MCF 10A (cell line): Measurements from ENCODE around the gene DNAI2. TPM values are rescaled to one million over a fixed set of nuclear protein-coding genes. Genes with fewer than 3 reads are reported as not detected.

ENCODE experiments used
- BruUV-seq: library from RNA; stranded (reverse); fragments of 400-500 nt; replicated peaks from 2 replicates; lab custom pipeline; 2021; lab: Mats Ljungman, UMichigan
- CTCF ChIA-PET: fragments of 300-600 bp; sonication (Branson Sonifier 250); formaldehyde crosslinking; extraction: SDS; loops from one replicate; lab custom pipeline; 2021; ENCODE audit warnings: antibody characterized with exemption, inconsistent platforms; lab: Yijun Ruan, JAX
- POLR2A ChIA-PET: fragments of 300-600, 350-650 bp; sonication (Branson Sonifier 250); formaldehyde crosslinking; extraction: SDS; loops from one replicate; lab custom pipeline; 2020; ENCODE audit warnings: antibody characterized with exemption, inconsistent platforms; lab: Yijun Ruan, JAX
- DNase-seq: peaks from one replicate; pipeline ENCODE4 v3.0.0-alpha.2; 2018; ENCODE audit not compliant: unreplicated experiment
- H3K27ac Mint-ChIP-seq: one replicate; pipeline ENCODE4 v1.8.0; 2022; ENCODE audit warnings: mild to moderate bottlenecking, low read depth, mixed read lengths; ENCODE audit not compliant: unreplicated experiment
- H3K27me3 Mint-ChIP-seq: one replicate; pipeline ENCODE4 v1.8.0; 2022; ENCODE audit warnings: mixed read lengths; ENCODE audit not compliant: insufficient read depth, unreplicated experiment
- H3K36me3 Mint-ChIP-seq: one replicate; pipeline ENCODE4 v1.8.0; 2022; ENCODE audit warnings: mild to moderate bottlenecking, moderate library complexity, mixed read lengths; ENCODE audit not compliant: insufficient read depth, unreplicated experiment
- H3K4me1 Mint-ChIP-seq: one replicate; pipeline ENCODE4 v1.8.0; 2022; ENCODE audit warnings: mixed read lengths; ENCODE audit not compliant: insufficient read depth, unreplicated experiment
- H3K4me3 Mint-ChIP-seq: one replicate; pipeline ENCODE4 v1.8.0; 2022; ENCODE audit warnings: mild to moderate bottlenecking, moderate library complexity, mixed read lengths; ENCODE audit not compliant: unreplicated experiment
- H3K9me3 Mint-ChIP-seq: one replicate; pipeline ENCODE4 v1.8.0; 2022; ENCODE audit warnings: mixed read lengths; ENCODE audit not compliant: unreplicated experiment
- intact Hi-C: fragments of 100-400 bp; cut with micrococcal nuclease; formaldehyde crosslinking; loops from 2 replicates; pipeline ENCODE4 v1.14.1; 2022
- total RNA-seq: library from RNA; stranded (reverse); gene quantifications from 2 replicates; pipeline ENCODE4 v1.2.3, GENCODE V29; 2022
- TF ChIP-seq, protein P1 (sequence below): fragments of 200-600 bp; IDR thresholded peaks from one replicate; pipeline ENCODE4 v1.8.0; 2022; ENCODE audit warnings: antibody characterized with exemption, mild to moderate bottlenecking; ENCODE audit not compliant: unreplicated experiment

The DNAI2 gene
- total RNA-seq, 1 experiment from 2014 or later: not detected

DNA sequence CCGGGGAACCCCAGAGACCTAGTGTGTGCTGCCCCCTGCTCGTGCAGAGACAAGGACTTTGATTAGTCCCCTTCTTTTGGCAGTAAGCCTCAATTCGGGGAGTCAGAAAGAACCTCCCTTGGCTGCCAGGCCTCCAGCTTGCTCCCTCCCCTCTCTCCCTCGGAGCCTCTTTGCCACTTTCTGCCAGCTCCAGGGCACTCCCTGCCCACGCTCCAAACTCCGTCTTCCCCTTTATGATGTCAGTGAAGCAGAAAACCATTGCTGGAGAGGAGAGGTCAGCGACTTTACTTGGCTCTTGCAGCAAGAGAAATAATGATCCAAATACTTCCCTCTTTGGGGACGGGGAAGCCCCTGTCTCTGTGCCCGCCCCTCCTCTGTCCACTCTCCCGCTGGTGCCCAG, 32.6 kb upstream of the DNAI2 start:
- TF ChIP-seq, protein P1, sequence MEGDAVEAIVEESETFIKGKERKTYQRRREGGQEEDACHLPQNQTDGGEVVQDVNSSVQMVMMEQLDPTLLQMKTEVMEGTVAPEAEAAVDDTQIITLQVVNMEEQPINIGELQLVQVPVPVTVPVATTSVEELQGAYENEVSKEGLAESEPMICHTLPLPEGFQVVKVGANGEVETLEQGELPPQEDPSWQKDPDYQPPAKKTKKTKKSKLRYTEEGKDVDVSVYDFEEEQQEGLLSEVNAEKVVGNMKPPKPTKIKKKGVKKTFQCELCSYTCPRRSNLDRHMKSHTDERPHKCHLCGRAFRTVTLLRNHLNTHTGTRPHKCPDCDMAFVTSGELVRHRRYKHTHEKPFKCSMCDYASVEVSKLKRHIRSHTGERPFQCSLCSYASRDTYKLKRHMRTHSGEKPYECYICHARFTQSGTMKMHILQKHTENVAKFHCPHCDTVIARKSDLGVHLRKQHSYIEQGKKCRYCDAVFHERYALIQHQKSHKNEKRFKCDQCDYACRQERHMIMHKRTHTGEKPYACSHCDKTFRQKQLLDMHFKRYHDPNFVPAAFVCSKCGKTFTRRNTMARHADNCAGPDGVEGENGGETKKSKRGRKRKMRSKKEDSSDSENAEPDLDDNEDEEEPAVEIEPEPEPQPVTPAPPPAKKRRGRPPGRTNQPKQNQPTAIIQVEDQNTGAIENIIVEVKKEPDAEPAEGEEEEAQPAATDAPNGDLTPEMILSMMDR: no peak
- DNase-seq: no peak
- Mint-ChIP-seq H3K4me3 (no peak overlapping the region), H3K27ac (no peak overlapping the region), H3K9me3 (no peaks in the 10 kb centered on the region), H3K4me1 (no peaks in the 10 kb centered on the region), H3K36me3 (no peaks in the 10 kb centered on the region), H3K27me3 (peaks cover 18% of the 10 kb centered on the region)
- POLR2A ChIA-PET: no interaction called here
- CTCF ChIA-PET: interaction anchor here (0.7 kb wide), 1 partner anchor 435 kb away, joined by 3 read pairs; no protein-coding TSS in a partner anchor
- BruUV-seq: no TSS peak
- intact Hi-C loops: no loop called here

DNA sequence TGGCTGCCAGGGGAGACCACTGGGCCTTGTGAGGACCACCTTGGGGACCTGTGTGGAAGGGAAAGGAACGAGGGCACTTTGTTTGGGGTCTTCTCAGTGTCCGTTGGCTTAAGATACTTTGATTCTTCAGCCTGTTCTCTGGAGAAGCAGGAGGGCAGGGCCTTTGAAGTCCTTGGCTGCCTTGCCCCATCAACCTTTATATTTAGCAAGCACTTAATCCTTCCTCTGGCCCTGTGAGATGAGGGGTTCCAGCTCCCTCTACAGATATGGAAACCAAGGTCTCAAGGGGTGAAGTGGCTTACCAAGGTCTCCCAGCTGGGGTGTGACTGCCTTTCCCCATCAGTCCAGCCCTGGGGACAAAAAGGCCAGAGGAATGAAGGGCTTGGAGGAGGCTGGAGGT, 32.2 kb upstream of the DNAI2 start:
- TF ChIP-seq, protein P1: no peak
- Mint-ChIP-seq H3K27ac (no peak overlapping the region), H3K36me3 (no peaks in the 10 kb centered on the region), H3K4me1 (no peaks in the 10 kb centered on the region), H3K4me3 (no peak overlapping the region), H3K27me3 (peaks cover 18% of the 10 kb centered on the region), H3K9me3 (no peaks in the 10 kb centered on the region)
- BruUV-seq: no TSS peak
- POLR2A ChIA-PET: no interaction called here
- intact Hi-C loops: no loop called here
- CTCF ChIA-PET: interaction anchor here (0.7 kb wide), 1 partner anchor 434 kb away, joined by 3 read pairs; no protein-coding TSS in a partner anchor
- no peak for DNase-seq

DNA sequence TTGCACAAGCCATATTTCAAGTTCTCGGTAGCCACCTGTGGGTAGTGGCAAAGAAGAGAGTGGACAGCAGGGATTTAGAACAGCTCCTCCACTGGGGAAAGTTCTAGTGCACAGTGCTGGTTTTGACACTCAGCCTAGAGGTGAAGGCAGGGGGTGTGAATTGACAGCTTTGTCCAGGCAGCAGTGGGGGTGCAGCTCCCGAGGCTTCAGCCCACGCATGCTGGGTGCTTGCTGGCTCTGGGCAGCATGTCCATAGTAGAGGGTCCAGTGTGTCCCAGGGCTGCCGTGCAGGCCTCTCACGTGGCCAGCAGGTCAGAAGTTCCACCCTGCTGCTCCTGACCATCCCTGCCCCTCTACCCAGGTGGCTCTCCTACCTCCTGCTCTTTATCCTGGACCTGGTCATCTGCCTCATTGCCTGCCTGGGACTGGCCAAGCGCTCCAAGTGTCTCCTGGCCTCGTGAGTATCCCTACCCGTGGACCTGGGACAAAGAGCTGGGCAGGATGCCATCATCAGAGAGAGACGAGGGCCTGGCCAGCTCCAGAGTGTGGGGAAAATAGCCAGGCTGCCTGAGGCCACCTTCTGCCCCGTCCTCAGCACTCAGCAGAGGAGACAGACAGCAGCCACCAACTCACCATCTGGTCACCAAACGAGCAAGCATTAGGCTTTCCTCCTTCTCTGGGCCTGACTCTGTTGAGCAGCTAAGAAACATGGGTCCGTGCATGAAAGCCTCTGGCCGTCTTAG, 30.9 kb upstream of the DNAI2 start:
- intact Hi-C loops: no loop called here
- H3K27me3 Mint-ChIP-seq: peaks cover 18% of the 10 kb centered on the region
- H3K27ac Mint-ChIP-seq: no peak overlapping the region
- no peaks in the 10 kb centered on the region for H3K9me3 Mint-ChIP-seq
- TF ChIP-seq, protein P1: no peak
- ChIA-PET POLR2A (no interaction called here), CTCF (interaction anchor here (0.6 kb wide), 1 partner anchor 16 kb away, joined by 3 read pairs; no protein-coding TSS in a partner anchor)
- no peaks in the 10 kb centered on the region for H3K36me3 Mint-ChIP-seq
- no TSS peak for BruUV-seq
- H3K4me3 Mint-ChIP-seq: no peak overlapping the region
- no peak for DNase-seq
- no peaks in the 10 kb centered on the region for H3K4me1 Mint-ChIP-seq

DNA sequence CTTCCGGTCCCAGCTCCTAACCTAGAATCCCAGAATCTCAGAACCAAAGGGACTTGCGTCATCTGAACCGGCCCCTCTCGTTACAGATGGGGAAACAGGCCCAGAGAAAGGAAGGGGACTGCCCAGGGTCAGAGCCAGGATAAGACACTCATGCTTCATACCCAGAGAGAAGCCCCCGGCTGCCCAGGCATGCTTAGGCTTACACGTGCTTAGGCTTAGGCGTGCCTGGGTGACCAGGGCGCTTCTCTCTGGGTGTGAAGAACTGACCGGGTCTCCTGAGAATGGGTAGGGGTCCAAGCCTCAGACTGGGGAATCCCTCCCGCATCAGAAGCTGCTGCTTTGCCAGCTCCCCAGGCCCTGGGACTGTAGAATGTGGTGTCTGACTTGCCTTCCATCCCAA, 29.9 kb upstream of the DNAI2 start:
- H3K27ac Mint-ChIP-seq: no peak overlapping the region
- no peaks in the 10 kb centered on the region for H3K4me1 Mint-ChIP-seq
- ChIA-PET POLR2A (no interaction called here), CTCF (interaction anchor here (0.6 to 0.7 kb wide), 2 partner anchors 15 to 39 kb away, joined by 3 read pairs; no protein-coding TSS in a partner anchor)
- intact Hi-C loops: no loop called here
- peaks cover 18% of the 10 kb centered on the region for H3K27me3 Mint-ChIP-seq
- BruUV-seq: no TSS peak
- H3K36me3 Mint-ChIP-seq: no peaks in the 10 kb centered on the region
- H3K4me3 Mint-ChIP-seq: no peak overlapping the region
- DNase-seq: no peak
- TF ChIP-seq, protein P1: no peak
- no peaks in the 10 kb centered on the region for H3K9me3 Mint-ChIP-seq
